Spleen (tissue), 11 donors: ENCODE results near the gene IFT80. TPM values are rescaled to one million over a fixed set of nuclear protein-coding genes. Genes with fewer than 3 reads are reported as not detected.
"Not testable (repeated sequence)": the region's sequence is repeated elsewhere in the genome, so short reads cannot be mapped to it uniquely, and the experiment has no call there.

Experiments used
- DNase-seq: peaks from one replicate; pipeline ENCODE4 v3.0.0-alpha.2; 2020
- H3K27ac ChIP-seq, 8 donors: fragments of 200-600 bp; sonication (generic) in 7 of 8; 1 replicate in 4 of 8; 2 replicates in 4 of 8; pipeline versions ENCODE4 v1.5.0 to v1.8.0; 2016 to 2021; ENCODE audit warnings: inconsistent platforms in 4 of 8, mild to moderate bottlenecking in 4 of 8, moderate library complexity in 1 of 8
- H3K27me3 ChIP-seq, 7 donors: fragments of 200-600 bp; sonication (generic) in 6 of 7; replicated peaks in 1 of 7; 1 replicate in 4 of 7; 2 replicates in 3 of 7; pipeline versions ENCODE4 v1.5.0 to v1.8.0; 2016 to 2021; ENCODE audit warnings: inconsistent platforms in 3 of 7, mild to moderate bottlenecking in 1 of 7
- H3K36me3 ChIP-seq, 6 donors: fragments of 200-600 bp; sonication (generic) in 5 of 6; 1 replicate in 4 of 6; 2 replicates in 2 of 6; pipeline versions ENCODE4 v1.5.0 to v1.8.0; 2016 to 2021; ENCODE audit warnings: inconsistent platforms in 2 of 6
- H3K4me1 ChIP-seq, 6 donors: fragments of 200-600 bp; sonication (generic) in 5 of 6; 1 replicate in 3 of 6; 2 replicates in 3 of 6; pipeline versions ENCODE4 v1.5.0 to v1.8.0; 2016 to 2021; ENCODE audit warnings: inconsistent platforms in 3 of 6
- H3K4me3 ChIP-seq, 8 donors: fragments of 200-600 bp; sonication (generic) in 7 of 8; 1 replicate in 4 of 8; 2 replicates in 4 of 8; pipeline versions ENCODE4 v1.5.0 to v1.8.0; 2016 to 2021; ENCODE audit warnings: inconsistent platforms in 4 of 8, mild to moderate bottlenecking in 4 of 8, moderate library complexity in 2 of 8
- H3K9me3 ChIP-seq, 8 donors: fragments of 200-600 bp; sonication (generic) in 7 of 8; 1 replicate in 4 of 8; 2 replicates in 4 of 8; pipeline versions ENCODE4 v1.5.0 to v1.8.0; 2016 to 2021; ENCODE audit warnings: inconsistent platforms in 4 of 8
- CTCF ChIP-seq, 11 experiments: fragments of 200-600 bp in 7 of 11; fragments of 450-650 bp in 4 of 11; sonication (generic) in 4 of 11; IDR thresholded peaks in 8 of 11; conservative IDR thresholded peaks in 3 of 11; 1 replicate in 7 of 11; 2 replicates in 4 of 11; pipeline versions ENCODE4 v1.4.0 to v1.8.0; 2016 to 2021; ENCODE audit warnings: antibody characterized with exemption in 11 of 11, inconsistent platforms in 4 of 11, mild to moderate bottlenecking in 1 of 11
- POLR2A ChIP-seq, 3 donors: fragments of 450-650 bp; IDR thresholded peaks; one replicate each; pipeline ENCODE4 v1.5.1; 2017; ENCODE audit warnings: antibody characterized with exemption in 3 of 3, mild to moderate bottlenecking in 1 of 3
- POLR2AphosphoS5 ChIP-seq, 3 donors: sonication (generic); formaldehyde crosslinking; IDR thresholded peaks; one replicate each; pipeline ENCODE4 v1.5.1; 2017; ENCODE audit warnings: antibody characterized with exemption in 3 of 3
- WGBS, 5 donors: extraction: QIAGEN DNeasy Blood & Tissue Kit in 3 of 5; methylation state at CpG; one replicate each; pipeline versions ENCODE4 v1.1.5 to v1.1.7; 2013 to 2018; 5-methylcytosine and 5-hydroxymethylcytosine counted together
- intact Hi-C: fragments of 100-400 bp; cut with DNase I; formaldehyde crosslinking; loops from one replicate; pipeline ENCODE4 v1.15.0; 2023; ENCODE audit warnings: low total_unique reads
- polyA plus RNA-seq, 3 donors: library from polyadenylated mRNA; stranded (reverse); fragments of 200-250 nt; gene quantifications; one replicate each; pipeline ENCODE4 v1.2.1, GENCODE V29; 2013
- total RNA-seq, 7 donors: library from RNA; depleted of rRNA in 3 of 7; stranded (reverse); fragments of >200 nt in 3 of 7; fragmentation: NEBNext Ultra II Directional in 4 of 7; extraction: Animal tissue kit (Norgen Biotek cat#: 25700) in 4 of 7; gene quantifications; one replicate each; pipeline versions ENCODE4 v1.1.0 to v1.2.1, GENCODE V29; 2016 to 2021
- donor health status: healthy with polysubstance abuse.
- donor health status: DM: no; HTN: no; CAD: no; lungs with moderate emphysema.
- donor health status: DM: no; HTN: no; CAD: no.
- donor health status: Bipolar disorder and iron deficiency.
- donor health status: healthy.
- donor health status: DM: no; HTN: no; CAD: no.
- donor health status: DM: yes; HTN: yes; CAD: no.

IFT80 gene
- total and polyA plus RNA-seq, 10 donors: 15.3 to 44.0 (median 21.5) TPM

- no peak for TF ChIP-seq POLR2AphosphoS5 (IDR thresholded peaks at IDR 0.05)
- TF ChIP-seq CTCF (IDR thresholded peaks at IDR 0.05 in 8 of 11, conservative IDR thresholded peaks at IDR 0.05 in 3 of 11): no peak
- no peak for TF ChIP-seq POLR2A (IDR thresholded peaks at IDR 0.05)
- Histone ChIP-seq H3K36me3 (peaks cover 0 to 20% (median under 1%) of the 10 kb centered on the region in 6 donors), H3K4me3 (no peak overlapping the region), H3K4me1 (no peaks in the 10 kb centered on the region), H3K27ac (no peak overlapping the region), H3K27me3 (no peaks in the 10 kb centered on the region), H3K9me3 (no peaks in the 10 kb centered on the region)
- no peak for DNase-seq
- intact Hi-C loops: no loop called here
Measured at GRCh38 chr3:160253298-160253697, 145.7 kb downstream of the IFT80 start.

- H3K9me3 ChIP-seq: peaks cover 0 to 16% (median 0%) of the 10 kb centered on the region in 8 donors
- no peaks in the 10 kb centered on the region for H3K36me3 ChIP-seq
- 80 to 100% (median 93%) methylated on average over 1 of the region's 1 CpG for WGBS, 5 donors
- H3K27me3 ChIP-seq: no peaks in the 10 kb centered on the region
- intact Hi-C loops: no loop called here
- H3K27ac ChIP-seq: no peak overlapping the region
- no peaks in the 10 kb centered on the region for H3K4me1 ChIP-seq
- TF ChIP-seq POLR2AphosphoS5 (IDR thresholded peaks at IDR 0.05): no peak
- no peak for TF ChIP-seq POLR2A (IDR thresholded peaks at IDR 0.05)
- no peak for TF ChIP-seq CTCF (IDR thresholded peaks at IDR 0.05 in 8 of 11, conservative IDR thresholded peaks at IDR 0.05 in 3 of 11)
- DNase-seq: no peak
- H3K4me3 ChIP-seq: no peak overlapping the region
Measured at GRCh38 chr3:160247766-160248165, 151.3 kb downstream of the IFT80 start.

- intact Hi-C loops: no loop called here
- Histone ChIP-seq H3K27ac (no peak overlapping the region), H3K4me3 (no peak overlapping the region), H3K27me3 (no peaks in the 10 kb centered on the region), H3K36me3 (no peaks in the 10 kb centered on the region), H3K9me3 (peaks cover 0 to 16% (median 0%) of the 10 kb centered on the region in 8 donors), H3K4me1 (no peaks in the 10 kb centered on the region)
- WGBS, 5 donors: 92 to 97% (median 93%) methylated on average over 9 of the region's 9 CpGs
- DNase-seq: no peak
- TF ChIP-seq POLR2AphosphoS5 (IDR thresholded peaks at IDR 0.05) (no peak), POLR2A (IDR thresholded peaks at IDR 0.05) (no peak)
Measured at GRCh38 chr3:160245261-160245800, 153.7 kb downstream of the IFT80 start.

GRCh38 chr3:160240719-160241118, 158.3 kb downstream of the IFT80 start:
- H3K9me3 ChIP-seq: peaks cover 0 to 16% (median 0%) of the 10 kb centered on the region in 8 donors
- H3K4me3 ChIP-seq, H3K4me1 ChIP-seq, H3K27ac ChIP-seq, H3K36me3 ChIP-seq, DNase-seq, H3K27me3 ChIP-seq, intact Hi-C loops: not testable (repeated sequence)
- 86 to 88% (median 86%) methylated on average over 6 of the region's 6 CpGs for WGBS, 5 donors

- intact Hi-C loops: no loop called here
- DNase-seq: no peak
- Histone ChIP-seq H3K36me3 (no peaks in the 10 kb centered on the region), H3K4me1 (peaks cover 0 to 3% (median 1%) of the 10 kb centered on the region in 6 donors), H3K27me3 (peaks cover 0 to 35% (median 6%) of the 10 kb centered on the region in 7 donors), H3K9me3 (no peaks in the 10 kb centered on the region), H3K27ac (no peak overlapping the region), H3K4me3 (no peak overlapping the region)
- WGBS, 5 donors: 60 to 71% (median 66%) methylated on average over 3 of the region's 3 CpGs
- no peak for TF ChIP-seq CTCF (IDR thresholded peaks at IDR 0.05 in 8 of 11, conservative IDR thresholded peaks at IDR 0.05 in 3 of 11)
- no peak for TF ChIP-seq POLR2AphosphoS5 (IDR thresholded peaks at IDR 0.05)
- TF ChIP-seq POLR2A (IDR thresholded peaks at IDR 0.05): no peak
Measured at GRCh38 chr3:160232014-160232413, 167.0 kb downstream of the IFT80 start.
